Activated T-helper 1 cell treated with Interleukin-2 at 50 U/mL for 16 hours (primary cell): ENCODE data around the gene GRB10.

Source experiments
- DNase-seq: peaks from one replicate; pipeline ENCODE4 v3.0.0-alpha.2; 2020; ENCODE audit warnings: low read depth

The GRB10 gene

GRCh38 chr7:50718876-50719275 is 63.8 kb downstream of the GRB10 start:
- DNase-seq: no peak

GRCh38 chr7:50718311-50718710 is 64.4 kb downstream of the GRB10 start:
- DNase-seq: no peak

- no peak for DNase-seq
Measured at GRCh38 chr7:50717181-50717580, 65.5 kb downstream of the GRB10 start.

GRCh38 chr7:50714857-50715256 is 67.8 kb downstream of the GRB10 start:
- no peak for DNase-seq

GRCh38 chr7:50713123-50713965 is 69.4 kb downstream of the GRB10 start:
- DNase-seq: no peak

GRCh38 chr7:50712252-50713122 is 70.2 kb downstream of the GRB10 start:
- DNase-seq: no peak

GRCh38 chr7:50711271-50712175 is 71.2 kb downstream of the GRB10 start:
- no peak for DNase-seq

- DNase-seq: no peak
Measured at GRCh38 chr7:50710441-50711154, 72.1 kb downstream of the GRB10 start.

- no peak for DNase-seq
Measured at GRCh38 chr7:50709151-50709550, 73.5 kb downstream of the GRB10 start.

- DNase-seq: no peak
Measured at GRCh38 chr7:50707236-50708006, 75.3 kb downstream of the GRB10 start.

- DNase-seq: no peak
Measured at GRCh38 chr7:50706469-50706937, 76.2 kb downstream of the GRB10 start.

GRCh38 chr7:50704844-50705243 is 77.9 kb downstream of the GRB10 start:
- DNase-seq: no peak

- DNase-seq: no peak
Measured at GRCh38 chr7:50703654-50704053, 79.0 kb downstream of the GRB10 start.

- no peak for DNase-seq
Measured at GRCh38 chr7:50699143-50699542, 83.6 kb downstream of the GRB10 start.

GRCh38 chr7:50697748-50698147 is 84.9 kb downstream of the GRB10 start:
- DNase-seq: no peak

GRCh38 chr7:50696810-50697582 is 85.7 kb downstream of the GRB10 start:
- no peak for DNase-seq

- no peak for DNase-seq
Measured at GRCh38 chr7:50695026-50695425, 87.7 kb downstream of the GRB10 start.

- DNase-seq: no peak
Measured at GRCh38 chr7:50693455-50694130, 89.1 kb downstream of the GRB10 start.

GRCh38 chr7:50690541-50691011 is 92.1 kb downstream of the GRB10 start:
- DNase-seq: no peak
